Stimulated activated CD4-positive, alpha-beta T cell treated with anti-CD3 and anti-CD28 coated beads, TNF-alpha, amount 100 ng/mL, for 1 hour (primary cell): ENCODE results near the gene NLRP3.
"Not testable (repeated sequence)": the region's sequence is repeated elsewhere in the genome, so short reads cannot be mapped to it uniquely, and the experiment has no call there.

ENCODE experiments used
- DNase-seq, 3 donors: peaks; one replicate each; pipeline ENCODE4 v3.0.0-alpha.2; 2020; ENCODE audit warnings: low read depth in 3 of 3, low spot score in 1 of 3

Gene NLRP3

GRCh38 chr1:247468481-247469140 is 52.6 kb downstream of the NLRP3 start:
- no peak for DNase-seq

GRCh38 chr1:247469141-247469535 is 53.2 kb downstream of the NLRP3 start:
- DNase-seq: no peak

- DNase-seq: not testable (repeated sequence)
Observed at GRCh38 chr1:247470942-247471429, 55.0 kb downstream of the NLRP3 start.

GRCh38 chr1:247471445-247472016 is 55.6 kb downstream of the NLRP3 start:
- DNase-seq: no peak

- no peak for DNase-seq
Observed at GRCh38 chr1:247472035-247472434, 56.1 kb downstream of the NLRP3 start.

- DNase-seq: no peak
Observed at GRCh38 chr1:247474367-247474766, 58.4 kb downstream of the NLRP3 start.

- DNase-seq: no peak
Observed at GRCh38 chr1:247475793-247476192, 59.8 kb downstream of the NLRP3 start.

GRCh38 chr1:247476328-247477058 is 60.5 kb downstream of the NLRP3 start:
- not testable (repeated sequence) for DNase-seq

- no peak for DNase-seq
Observed at GRCh38 chr1:247482747-247483146, 66.8 kb downstream of the NLRP3 start.

GRCh38 chr1:247487057-247487456 is 71.1 kb downstream of the NLRP3 start:
- peak in 1 of 3 donors; percentile 1 for DNase-seq

- no peak for DNase-seq
Observed at GRCh38 chr1:247491328-247491727, 75.4 kb downstream of the NLRP3 start.

- DNase-seq: no peak
Observed at GRCh38 chr1:247493106-247493505, 77.1 kb downstream of the NLRP3 start.

GRCh38 chr1:247494767-247495166 is 78.8 kb downstream of the NLRP3 start:
- no peak for DNase-seq

- no peak for DNase-seq
Observed at GRCh38 chr1:247496581-247497285, 80.8 kb downstream of the NLRP3 start.
